HEK293 (cell line): ENCODE data around the gene MED13L.

Experiments used
- CTCF ChIA-PET: fragments of 350-600 bp; formaldehyde crosslinking; extraction: SDS; loops from one replicate; lab custom pipeline; 2021; ENCODE audit warnings: antibody characterized with exemption; lab: Yijun Ruan, JAX
- POLR2A ChIA-PET: fragments of 300-600 bp; formaldehyde crosslinking; extraction: SDS; loops from one replicate; lab custom pipeline; 2020; ENCODE audit warnings: antibody characterized with exemption, inconsistent platforms; lab: Yijun Ruan, JAX
- H3K27ac ChIP-seq: fragments of 200-500 bp; sonication (Bioruptor generic); 2 replicates; pipeline ENCODE4 v1.5.1; 2014; ENCODE audit warnings: low read depth, low read length, control low read depth, inconsistent platforms; ENCODE audit errors: extremely low read depth
- H3K36me3 ChIP-seq, 2 experiments: fragments of 200-500 bp in 1 of 2; sonication (Bioruptor generic) in 1 of 2; 1 replicate in 1 of 2; 2 replicates in 1 of 2; pipeline ENCODE4 v1.5.1; 2014 to 2017; ENCODE audit warnings: inconsistent platforms in 2 of 2, low read length in 2 of 2; ENCODE audit not compliant: control insufficient read depth in 2 of 2, insufficient read depth in 1 of 2
- H3K4me1 ChIP-seq: fragments of 200-500 bp; sonication (Bioruptor generic); 2 replicates; pipeline ENCODE4 v1.5.1; 2014; ENCODE audit warnings: mild to moderate bottlenecking, low read length, inconsistent platforms; ENCODE audit not compliant: control insufficient read depth, insufficient read depth
- H3K4me3 ChIP-seq: 2 replicates; pipeline ENCODE4 v1.5.1; 2011; ENCODE audit warnings: low read depth, mild to moderate bottlenecking, control low read depth, low read length, moderate library complexity
- H3K9me3 ChIP-seq: fragments of 200-500 bp; sonication (Bioruptor generic); 2 replicates; pipeline ENCODE4 v1.5.1; 2014; ENCODE audit warnings: low read depth, low read length, inconsistent platforms; ENCODE audit not compliant: control insufficient read depth, insufficient read depth
- AEBP2 ChIP-seq: fragments of 450-650 bp; formaldehyde crosslinking; IDR thresholded peaks from 2 replicates; pipeline ENCODE4 v1.5.1; 2016; ENCODE audit warnings: missing biosample characterization, missing genetic modification characterization, borderline replicate concordance
- BCL6B ChIP-seq: fragments of 450-650 bp; formaldehyde crosslinking; IDR thresholded peaks from 2 replicates; pipeline ENCODE4 v1.5.1; 2017; ENCODE audit warnings: missing biosample characterization, missing genetic modification characterization
- CTCF ChIP-seq: fragments of 450-650 bp; formaldehyde crosslinking; IDR thresholded peaks from 2 replicates; pipeline ENCODE4 v1.5.1; 2016; ENCODE audit warnings: missing biosample characterization, missing genetic modification characterization
- FEZF1 ChIP-seq: fragments of 450-650 bp; formaldehyde crosslinking; IDR thresholded peaks from 2 replicates; pipeline ENCODE4 v1.5.1; 2016; ENCODE audit warnings: missing biosample characterization, missing genetic modification characterization
- KLF8 ChIP-seq: fragments of 450-650 bp; formaldehyde crosslinking; IDR thresholded peaks from 2 replicates; pipeline ENCODE4 v1.5.1; 2016; ENCODE audit warnings: missing biosample characterization, missing genetic modification characterization
- KLF9 ChIP-seq: fragments of 450-650 bp; formaldehyde crosslinking; IDR thresholded peaks from 2 replicates; pipeline ENCODE4 v1.5.1; 2016; ENCODE audit warnings: missing biosample characterization, missing genetic modification characterization, low read depth
- PRDM10 ChIP-seq: fragments of 450-650 bp; formaldehyde crosslinking; IDR thresholded peaks from 2 replicates; pipeline ENCODE4 v1.5.1; 2016; ENCODE audit warnings: missing biosample characterization, missing genetic modification characterization
- SETDB1 ChIP-seq: IDR thresholded peaks from one replicate; pipeline ENCODE4 v1.6.1; 2017; ENCODE audit warnings: mild to moderate bottlenecking, low read length, moderate library complexity, mixed read lengths; ENCODE audit not compliant: insufficient read length
- SP3 ChIP-seq: fragments of 450-650 bp; formaldehyde crosslinking; IDR thresholded peaks from 2 replicates; pipeline ENCODE4 v1.5.1; 2016; ENCODE audit warnings: missing biosample characterization, missing genetic modification characterization
- ZBTB8A ChIP-seq: fragments of 450-650 bp; formaldehyde crosslinking; IDR thresholded peaks from 2 replicates; pipeline ENCODE4 v1.5.1; 2016; ENCODE audit warnings: missing biosample characterization, missing genetic modification characterization
- ZEB2 ChIP-seq: fragments of 450-650 bp; formaldehyde crosslinking; IDR thresholded peaks from 2 replicates; pipeline ENCODE4 v1.5.1; 2016; ENCODE audit warnings: missing biosample characterization, missing genetic modification characterization
- ZFP37 ChIP-seq: fragments of 450-650 bp; formaldehyde crosslinking; IDR thresholded peaks from 2 replicates; pipeline ENCODE4 v1.5.1; 2016; ENCODE audit warnings: missing biosample characterization, missing genetic modification characterization
- ZNF148 ChIP-seq: fragments of 450-650 bp; formaldehyde crosslinking; IDR thresholded peaks from 2 replicates; pipeline ENCODE4 v1.5.0; 2017; ENCODE audit warnings: missing biosample characterization, missing genetic modification characterization, borderline replicate concordance
- ZNF274 ChIP-seq, 2 experiments: fragments of 200-500 bp in 1 of 2; fragments of 450-650 bp in 1 of 2; sonication (Bioruptor generic) in 1 of 2; formaldehyde crosslinking in 1 of 2; IDR thresholded peaks; 2 replicates each; pipeline versions ENCODE4 v1.5.1 to v1.6.1; 2014 to 2016; ENCODE audit warnings: borderline replicate concordance in 1 of 2, inconsistent platforms in 1 of 2, low read length in 1 of 2, missing biosample characterization in 1 of 2, missing genetic modification characterization in 1 of 2
- ZNF362 ChIP-seq: fragments of 450-650 bp; formaldehyde crosslinking; IDR thresholded peaks from 2 replicates; pipeline ENCODE4 v1.5.1; 2016; ENCODE audit warnings: missing biosample characterization, missing genetic modification characterization
- ZNF404 ChIP-seq: fragments of 450-650 bp; formaldehyde crosslinking; IDR thresholded peaks from 2 replicates; pipeline ENCODE4 v1.5.1; 2017; ENCODE audit warnings: missing biosample characterization, missing genetic modification characterization
- ZNF514 ChIP-seq: fragments of 450-650 bp; formaldehyde crosslinking; IDR thresholded peaks from 2 replicates; pipeline ENCODE4 v1.5.1; 2016; ENCODE audit warnings: missing biosample characterization, missing genetic modification characterization
- ZNF530 ChIP-seq: fragments of 450-650 bp; formaldehyde crosslinking; IDR thresholded peaks from 2 replicates; pipeline ENCODE4 v1.5.1; 2016; ENCODE audit warnings: low read depth, missing biosample characterization, missing genetic modification characterization
- ZNF610 ChIP-seq: fragments of 450-650 bp; formaldehyde crosslinking; IDR thresholded peaks from 2 replicates; pipeline ENCODE4 v1.5.1; 2016; ENCODE audit warnings: missing biosample characterization, missing genetic modification characterization, borderline replicate concordance
- ZNF626 ChIP-seq: fragments of 450-650 bp; sonication (Bioruptor Pico); formaldehyde crosslinking; IDR thresholded peaks from 2 replicates; pipeline ENCODE4 v1.5.1; 2018; ENCODE audit warnings: missing biosample characterization, missing genetic modification characterization, inconsistent platforms
- ZNF629 ChIP-seq: fragments of 450-650 bp; formaldehyde crosslinking; IDR thresholded peaks from 2 replicates; pipeline ENCODE4 v1.5.1; 2017; ENCODE audit warnings: missing biosample characterization, missing genetic modification characterization
- ZNF654 ChIP-seq: fragments of 450-650 bp; formaldehyde crosslinking; IDR thresholded peaks from 2 replicates; pipeline ENCODE4 v1.5.1; 2016; ENCODE audit warnings: low read depth, missing biosample characterization, missing genetic modification characterization
- ZXDB ChIP-seq: fragments of 450-650 bp; formaldehyde crosslinking; IDR thresholded peaks from 2 replicates; pipeline ENCODE4 v1.5.1; 2016; ENCODE audit warnings: missing biosample characterization, missing genetic modification characterization

The MED13L gene

GRCh38 chr12:116249938-116250337 lies 27.6 kb downstream of the MED13L start:
- no peaks in the 10 kb centered on the region for H3K9me3 ChIP-seq
- POLR2A ChIA-PET, result interaction anchor here (0.5 kb wide), 1 partner anchor 85 kb away, joined by 3 read pairs; no protein-coding TSS in a partner anchor
- no peak for TF ChIP-seq ZBTB8A (tag by site-specific recombination)
- no peak for TF ChIP-seq BCL6B (tag by site-specific recombination)
- no peak for TF ChIP-seq ZNF404 (tag by site-specific recombination)
- no peak for TF ChIP-seq ZNF148
- peak; percentile 72 for TF ChIP-seq ZNF610 (tag by site-specific recombination)
- no peak for TF ChIP-seq ZNF274 (IDR thresholded peaks at IDR 0.05; ENCODE audit: low read length)
- no peak for TF ChIP-seq ZNF274 (tag by site-specific recombination; IDR thresholded peaks at IDR 0.05; ENCODE audit: borderline replicate concordance)
- TF ChIP-seq ZNF514 (tag by site-specific recombination), result no peak
- no peak for TF ChIP-seq PRDM10 (tag by site-specific recombination)
- TF ChIP-seq ZNF629, result 0 out of 2 replicates have a peak, but pooled peaks have one; percentile 19
- no peak for TF ChIP-seq AEBP2 (tag by site-specific recombination)
- TF ChIP-seq KLF9 (tag by site-specific recombination), result no peak
- peak; percentile 45; the same call in 1 of the 2 replicates for TF ChIP-seq ZNF626 (tag by site-specific recombination)
- TF ChIP-seq FEZF1, result no peak
- TF ChIP-seq ZNF654 (tag by site-specific recombination), result no peak
- no peak for TF ChIP-seq ZNF530
- no peak for TF ChIP-seq CTCF (tag by site-specific recombination)
- no peak for TF ChIP-seq ZEB2 (tag by site-specific recombination)
- no peak for TF ChIP-seq ZFP37
- TF ChIP-seq SP3, result no peak
- peak; percentile 93 for TF ChIP-seq SETDB1
- TF ChIP-seq KLF8, result peak; percentile 59
- 0 out of 2 replicates have a peak, but pooled peaks have one; percentile 69 for TF ChIP-seq ZNF362 (tag by site-specific recombination)
- TF ChIP-seq ZXDB, result peak; percentile 17; the same call in 1 of the 2 replicates

More at GRCh38 chr12:116249938-116250337, 27.6 kb downstream of the MED13L start:
- CTCF ChIA-PET, result interaction anchor here (1.0 kb wide), 1 partner anchor 14 kb away, joined by 4 read pairs; no protein-coding TSS in a partner anchor
- Histone ChIP-seq H3K36me3 (no peaks in the 10 kb centered on the region), H3K4me1 (peaks cover 19% of the 10 kb centered on the region), H3K4me3 (no peak overlapping the region), H3K27ac (no peak overlapping the region)
